Mesenchymal stem cell (in vitro differentiated cells and primary cell): Measurements from ENCODE around the gene CEBPG.

Source experiments
- DNase-seq: peaks from one replicate; pipeline ENCODE4 v3.0.0-alpha.2; 2013
- H2AFZ ChIP-seq: one replicate; pipeline ENCODE4 v1.6.1; 2013; ENCODE audit warnings: low read depth, mild to moderate bottlenecking, control low read depth, inconsistent platforms, low read length, moderate library complexity
- H2AK5ac ChIP-seq: 2 replicates; pipeline ENCODE4 v1.6.1; 2013; ENCODE audit warnings: low read length, moderate library complexity, mild to moderate bottlenecking, inconsistent platforms; ENCODE audit not compliant: severe bottlenecking
- H2BK120ac ChIP-seq: one replicate; pipeline ENCODE4 v1.6.1; 2013; ENCODE audit warnings: low read depth, mild to moderate bottlenecking, inconsistent platforms, low read length, moderate library complexity
- H2BK12ac ChIP-seq, 2 experiments: one replicate each; pipeline ENCODE4 v1.6.1; 2013; ENCODE audit warnings: inconsistent platforms in 2 of 2, low read length in 2 of 2, mild to moderate bottlenecking in 2 of 2, moderate library complexity in 2 of 2, control low read depth in 1 of 2
- H2BK15ac ChIP-seq: one replicate; pipeline ENCODE4 v1.6.1; 2013; ENCODE audit warnings: mild to moderate bottlenecking, low read depth, inconsistent platforms; ENCODE audit not compliant: poor library complexity, severe bottlenecking
- H2BK5ac ChIP-seq: 2 replicates; pipeline ENCODE4 v1.6.1; 2013; ENCODE audit warnings: low read depth, mild to moderate bottlenecking, low read length, control low read depth, inconsistent platforms; ENCODE audit not compliant: poor library complexity, severe bottlenecking
- H3K14ac ChIP-seq, 2 experiments: one replicate each; pipeline ENCODE4 v1.6.1; 2013; ENCODE audit warnings: inconsistent platforms in 2 of 2, low read length in 2 of 2, control low read depth in 1 of 2, mild to moderate bottlenecking in 1 of 2, moderate library complexity in 1 of 2
- H3K18ac ChIP-seq, 2 experiments: one replicate each; pipeline ENCODE4 v1.6.1; 2013; ENCODE audit warnings: inconsistent platforms in 2 of 2, low read length in 2 of 2, control low read depth in 1 of 2, low read depth in 1 of 2, mild to moderate bottlenecking in 1 of 2
- H3K23ac ChIP-seq, 2 experiments: one replicate each; pipeline ENCODE4 v1.6.1; 2013; ENCODE audit warnings: inconsistent platforms in 2 of 2, low read length in 2 of 2, mild to moderate bottlenecking in 2 of 2, moderate library complexity in 2 of 2, control low read depth in 1 of 2
- H3K27ac ChIP-seq: 2 replicates; pipeline ENCODE4 v1.5.1; 2013; ENCODE audit warnings: mild to moderate bottlenecking, moderate library complexity, low read length, control low read depth, inconsistent platforms; ENCODE audit not compliant: poor library complexity, severe bottlenecking
- H3K27me3 ChIP-seq, 2 experiments: 2 replicates each; pipeline versions ENCODE4 v1.6.1 to v1.7.0; 2013; ENCODE audit warnings: low read length in 2 of 2, mild to moderate bottlenecking in 2 of 2, moderate library complexity in 2 of 2, control low read depth in 1 of 2, inconsistent platforms in 1 of 2; ENCODE audit not compliant: control insufficient read depth in 1 of 2, insufficient read depth in 1 of 2
- H3K36me3 ChIP-seq, 2 experiments: 2 replicates each; pipeline versions ENCODE4 v1.6.1 to v1.7.0; 2013; ENCODE audit warnings: low read length in 2 of 2, control low read depth in 1 of 2, inconsistent platforms in 1 of 2, low read depth in 1 of 2, mild to moderate bottlenecking in 1 of 2; ENCODE audit not compliant: insufficient read depth in 2 of 2, control insufficient read depth in 1 of 2
- H3K4ac ChIP-seq, 2 experiments: one replicate each; pipeline ENCODE4 v1.6.1; 2013; ENCODE audit warnings: inconsistent platforms in 2 of 2, low read length in 2 of 2, mild to moderate bottlenecking in 2 of 2, moderate library complexity in 2 of 2, control low read depth in 1 of 2, low read depth in 1 of 2
- H3K4me1 ChIP-seq: 2 replicates; pipeline ENCODE4 v1.6.1; 2013; ENCODE audit warnings: low read depth, low read length, control low read depth; ENCODE audit not compliant: control insufficient read depth, insufficient read depth
- H3K4me2 ChIP-seq: 2 replicates; pipeline ENCODE4 v1.6.1; 2013; ENCODE audit warnings: low read length, mild to moderate bottlenecking, inconsistent platforms; ENCODE audit not compliant: poor library complexity, severe bottlenecking
- H3K4me3 ChIP-seq, 2 experiments: 2 replicates each; pipeline versions ENCODE4 v1.5.1 to v1.7.0; 2013; ENCODE audit warnings: low read length in 2 of 2, mild to moderate bottlenecking in 2 of 2, control low read depth in 1 of 2, low read depth in 1 of 2; ENCODE audit not compliant: insufficient read depth in 1 of 2
- H3K79me1 ChIP-seq: replicated peaks from 2 replicates; pipeline ENCODE4 v1.6.1; 2013; ENCODE audit warnings: mild to moderate bottlenecking, control low read depth, low read length, inconsistent platforms; ENCODE audit not compliant: poor library complexity, severe bottlenecking
- H3K9ac ChIP-seq: 2 replicates; pipeline ENCODE4 v1.7.0; 2013; ENCODE audit warnings: mild to moderate bottlenecking, low read length, moderate library complexity
- H3K9me3 ChIP-seq: 2 replicates; pipeline ENCODE4 v1.7.0; 2013; ENCODE audit warnings: mild to moderate bottlenecking, low read length; ENCODE audit not compliant: control insufficient read depth
- H4K8ac ChIP-seq: one replicate; pipeline ENCODE4 v1.6.1; 2013; ENCODE audit warnings: inconsistent platforms, mild to moderate bottlenecking, low read length, moderate library complexity
- H4K91ac ChIP-seq: one replicate; pipeline ENCODE4 v1.6.1; 2013; ENCODE audit warnings: mild to moderate bottlenecking, low read length, inconsistent platforms
- WGBS: methylation state at CpG from one replicate; pipeline ENCODE4 v1.1.7; 2013; ENCODE audit warnings: mixed read lengths; 5-methylcytosine and 5-hydroxymethylcytosine counted together

CEBPG gene

GRCh38 chr19:33346665-33347064 lies 26.8 kb upstream of the CEBPG start:
- Histone ChIP-seq H3K27ac (no peak overlapping the region), H2BK15ac (no peak overlapping the region), H3K4me1 (no peaks in the 10 kb centered on the region), H2AK5ac (no peak overlapping the region), H4K91ac (no peak overlapping the region), H3K4me3 (no peak overlapping the region), H3K9ac (no peak overlapping the region), H3K14ac (no peak overlapping the region), H3K36me3 (no peaks in the 10 kb centered on the region), H3K79me1 (no peaks in the 10 kb centered on the region), H2AFZ (no peak overlapping the region), H3K4me2 (no peak overlapping the region), H3K4ac (no peak overlapping the region), H4K8ac (no peak overlapping the region), H2BK120ac (no peak overlapping the region), H3K18ac (no peak overlapping the region), H3K9me3 (no peaks in the 10 kb centered on the region), H3K23ac (no peak overlapping the region), H2BK5ac (no peak overlapping the region), H2BK12ac (no peak overlapping the region), H3K27me3 (peaks cover 40 to 54% of the 10 kb centered on the region in 2 experiments)
- DNase-seq = no peak

- Histone ChIP-seq H2BK120ac (no peak overlapping the region), H2AFZ (no peak overlapping the region), H2BK5ac (no peak overlapping the region), H3K23ac (no peak overlapping the region), H2BK15ac (no peak overlapping the region), H3K4ac (no peak overlapping the region), H2BK12ac (no peak overlapping the region), H3K79me1 (no peaks in the 10 kb centered on the region), H3K27me3 (peaks cover 36 to 52% of the 10 kb centered on the region in 2 experiments), H3K9ac (no peak overlapping the region), H2AK5ac (no peak overlapping the region), H3K9me3 (no peaks in the 10 kb centered on the region), H3K18ac (no peak overlapping the region), H3K14ac (no peak overlapping the region), H3K36me3 (no peaks in the 10 kb centered on the region), H3K27ac (no peak overlapping the region), H3K4me2 (no peak overlapping the region), H3K4me3 (no peak overlapping the region), H4K8ac (no peak overlapping the region), H4K91ac (no peak overlapping the region), H3K4me1 (no peaks in the 10 kb centered on the region)
- WGBS = 72% methylated on average over 10 of the region's 10 CpGs
- DNase-seq = no peak
Measured at GRCh38 chr19:33347300-33347699, 26.2 kb upstream of the CEBPG start.

DNA sequence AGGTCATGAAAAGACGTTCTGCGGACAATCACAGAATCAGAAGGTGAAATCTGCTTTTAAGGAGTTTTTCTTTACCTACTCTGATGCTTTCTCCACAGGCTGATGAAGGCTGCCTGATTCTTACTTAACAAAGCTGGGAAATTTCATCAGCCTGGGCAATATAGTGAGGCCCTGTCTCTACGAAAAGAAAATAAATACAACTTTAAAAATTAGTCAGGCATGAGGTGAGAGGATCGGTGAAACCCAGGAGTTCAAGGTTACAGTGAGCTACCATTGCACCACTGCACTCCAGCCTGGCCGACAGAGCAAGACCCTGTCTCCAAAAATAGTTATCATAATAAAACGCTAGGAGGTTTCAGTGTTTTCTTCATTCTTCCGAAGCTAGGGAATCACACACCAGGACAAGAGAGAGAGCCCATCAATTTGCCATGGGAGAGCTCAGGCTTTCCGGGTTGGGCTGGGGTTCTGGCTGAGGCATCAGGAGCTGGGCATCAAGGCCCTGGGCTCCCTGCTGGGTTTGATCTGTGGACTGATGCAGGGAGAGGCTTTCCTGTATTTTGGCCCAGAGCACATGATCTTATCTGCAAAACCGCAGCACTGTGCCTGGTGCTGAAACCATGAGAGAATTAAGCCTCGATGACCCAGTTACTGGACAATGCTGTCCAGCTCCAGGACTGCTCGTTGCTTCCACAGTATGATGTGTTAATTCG lies 25.1 kb upstream of the CEBPG start:
- Histone ChIP-seq H3K9ac (peak overlapping the region; percentile 45), H3K4me1 (no peaks in the 10 kb centered on the region), H2BK15ac (no peak overlapping the region), H2AK5ac (no peak overlapping the region), H4K8ac (no peak overlapping the region), H3K9me3 (no peaks in the 10 kb centered on the region), H3K27me3 (peaks cover 25 to 42% of the 10 kb centered on the region in 2 experiments), H4K91ac (no peak overlapping the region), H3K36me3 (no peaks in the 10 kb centered on the region), H3K4me3 (no peak overlapping the region), H3K79me1 (no peaks in the 10 kb centered on the region), H2AFZ (no peak overlapping the region), H3K4ac (no peak overlapping the region), H3K4me2 (no peak overlapping the region), H2BK120ac (no peak overlapping the region), H2BK12ac (no peak overlapping the region), H3K18ac (no peak overlapping the region), H2BK5ac (no peak overlapping the region), H3K23ac (no peak overlapping the region), H3K14ac (no peak overlapping the region), H3K27ac (no peak overlapping the region)
- DNase-seq = no peak
- WGBS = 91% methylated on average over 12 of the region's 12 CpGs

- Histone ChIP-seq H2BK5ac (no peak overlapping the region), H4K8ac (no peak overlapping the region), H3K27me3 (peaks cover 14 to 35% of the 10 kb centered on the region in 2 experiments), H2AK5ac (no peak overlapping the region), H2AFZ (no peak overlapping the region), H2BK120ac (no peak overlapping the region), H3K36me3 (no peaks in the 10 kb centered on the region), H3K79me1 (no peaks in the 10 kb centered on the region), H3K4ac (no peak overlapping the region), H3K14ac (no peak overlapping the region), H3K4me1 (no peaks in the 10 kb centered on the region), H2BK15ac (no peak overlapping the region), H3K9ac (peak overlapping the region; percentile 21), H3K23ac (no peak overlapping the region), H4K91ac (no peak overlapping the region), H3K27ac (no peak overlapping the region), H3K18ac (no peak overlapping the region), H3K4me2 (no peak overlapping the region), H3K9me3 (no peaks in the 10 kb centered on the region), H2BK12ac (no peak overlapping the region), H3K4me3 (no peak overlapping the region)
- no peak for DNase-seq
- 87% methylated on average over 11 of the region's 12 CpGs for WGBS
Measured at GRCh38 chr19:33349319-33350289, 23.9 kb upstream of the CEBPG start.
